Activated naive CD4-positive, alpha-beta T cell treated with anti-CD3 and anti-CD28 coated beads, Interleukin-2, amount 50 U/mL, for 72 hours (primary cell): Measurements from ENCODE around the gene ARID3C. TPM values are rescaled to one million over a fixed set of nuclear protein-coding genes. Genes with fewer than 3 reads are reported as not detected.

ENCODE experiments used
- ATAC-seq, 2 donors: fragments of 150-1000 bp; cut with Tn5 transposase; 2 replicates each; pipeline ENCODE4 v1.10.0; 2021; ENCODE audit warnings: mild to moderate bottlenecking in 2 of 2, moderate library complexity in 2 of 2
- DNase-seq, 2 donors: peaks; one replicate each; pipeline ENCODE4 v3.0.0; 2021 to 2022; ENCODE audit warnings: low spot score in 2 of 2
- H3K27ac Mint-ChIP-seq, 2 donors: one replicate each; pipeline ENCODE4 v1.8.0; 2022; ENCODE audit warnings: mild to moderate bottlenecking in 2 of 2, mixed read lengths in 2 of 2
- H3K36me3 Mint-ChIP-seq, 2 donors: one replicate each; pipeline ENCODE4 v1.8.0; 2022; ENCODE audit warnings: mixed read lengths in 2 of 2
- H3K9me3 Mint-ChIP-seq, 2 donors: one replicate each; pipeline ENCODE4 v1.8.0; 2022; ENCODE audit warnings: mixed read lengths in 2 of 2
- total RNA-seq, 2 donors: library from RNA; stranded (reverse); gene quantifications; one replicate each; pipeline ENCODE4 v1.2.3, GENCODE V29; 2022

Gene ARID3C
- total RNA-seq, 2 donors from 2014 or later = 1.6 TPM; not detected in 1

GRCh38 chr9:34579104-34579807 is 49.6 kb downstream of the ARID3C start:
- ATAC-seq = no peak
- H3K36me3 Mint-ChIP-seq = no peaks in the 10 kb centered on the region

GRCh38 chr9:34578241-34579103 is 50.4 kb downstream of the ARID3C start:
- H3K27ac Mint-ChIP-seq = no peak overlapping the region
- no peaks in the 10 kb centered on the region for H3K36me3 Mint-ChIP-seq
- ATAC-seq = peak; percentile 46 to 49
- no peak for DNase-seq
- no peaks in the 10 kb centered on the region for H3K9me3 Mint-ChIP-seq

More at GRCh38 chr9:34579104-34579807, 49.6 kb downstream of the ARID3C start:
- Mint-ChIP-seq H3K27ac (no peak overlapping the region), H3K9me3 (no peaks in the 10 kb centered on the region)
- DNase-seq = no peak

GRCh38 chr9:34577400-34578240 is 51.2 kb downstream of the ARID3C start:
- Mint-ChIP-seq H3K36me3 (no peaks in the 10 kb centered on the region), H3K27ac (no peak overlapping the region), H3K9me3 (no peaks in the 10 kb centered on the region)
- ATAC-seq (no peak), DNase-seq (no peak)

GRCh38 chr9:34576597-34577399 is 52.1 kb downstream of the ARID3C start:
- Mint-ChIP-seq H3K27ac (no peak overlapping the region), H3K9me3 (no peaks in the 10 kb centered on the region), H3K36me3 (no peaks in the 10 kb centered on the region)
- no peak for DNase-seq
- ATAC-seq = no peak

- DNase-seq (no peak), ATAC-seq (peak in 1 of 2 donors; percentile 23)
- Mint-ChIP-seq H3K36me3 (no peaks in the 10 kb centered on the region), H3K27ac (no peak overlapping the region), H3K9me3 (no peaks in the 10 kb centered on the region)
Measured at GRCh38 chr9:34575862-34576596, 52.8 kb downstream of the ARID3C start.

GRCh38 chr9:34575241-34575640 is 53.6 kb downstream of the ARID3C start:
- no peak for ATAC-seq
- no peak for DNase-seq
- Mint-ChIP-seq H3K27ac (no peak overlapping the region), H3K36me3 (no peaks in the 10 kb centered on the region), H3K9me3 (no peaks in the 10 kb centered on the region)

GRCh38 chr9:34574571-34574970 is 54.3 kb downstream of the ARID3C start:
- Mint-ChIP-seq H3K27ac (no peak overlapping the region), H3K9me3 (no peaks in the 10 kb centered on the region), H3K36me3 (no peaks in the 10 kb centered on the region)
- DNase-seq (no peak), ATAC-seq (no peak)

GRCh38 chr9:34573599-34574325 is 55.1 kb downstream of the ARID3C start:
- ATAC-seq (no peak), DNase-seq (no peak)
- Mint-ChIP-seq H3K9me3 (no peaks in the 10 kb centered on the region), H3K27ac (no peak overlapping the region), H3K36me3 (no peaks in the 10 kb centered on the region)

GRCh38 chr9:34572628-34573027 is 56.2 kb downstream of the ARID3C start:
- no peaks in the 10 kb centered on the region for H3K36me3 Mint-ChIP-seq
- H3K27ac Mint-ChIP-seq = no peak overlapping the region
- no peak for DNase-seq
- H3K9me3 Mint-ChIP-seq = no peaks in the 10 kb centered on the region
- ATAC-seq = peak; percentile 46 to 56

- Mint-ChIP-seq H3K27ac (no peak overlapping the region), H3K36me3 (no peaks in the 10 kb centered on the region), H3K9me3 (no peaks in the 10 kb centered on the region)
- no peak for ATAC-seq
- DNase-seq = no peak
Measured at GRCh38 chr9:34572092-34572491, 56.8 kb downstream of the ARID3C start.

- Mint-ChIP-seq H3K9me3 (no peaks in the 10 kb centered on the region), H3K27ac (no peak overlapping the region), H3K36me3 (no peaks in the 10 kb centered on the region)
- no peak for DNase-seq
- no peak for ATAC-seq
Measured at GRCh38 chr9:34571481-34571810, 57.4 kb downstream of the ARID3C start.

Other genes with a start within 250 kb of the ARID3C start
- 10 to 100 TPM in 1 of 2 donors, 1 to 10 TPM in 1; 9.8 to 15.0 TPM for gene FAM219A, start 170.5 kb downstream of the ARID3C start, total RNA-seq
- under 1 TPM in 1 of 2 donors, not detected in 1; 0.61 TPM for gene DNAI1, start 170.3 kb downstream of the ARID3C start, total RNA-seq
- gene ENHO, start 106.1 kb downstream of the ARID3C start, total RNA-seq = under 1 TPM in 1 of 2 donors, not detected in 1; 0.31 TPM
- under 1 TPM in 1 of 2 donors, not detected in 1; 0.34 TPM for gene CNTFR, start 39.3 kb downstream of the ARID3C start, total RNA-seq
- gene RPP25L, start 17.0 kb downstream of the ARID3C start, total RNA-seq = 10 to 100 TPM; 19.1 to 36.2 TPM
- gene DCTN3, start 8.6 kb downstream of the ARID3C start, total RNA-seq = 100 to 1,000 TPM in 1 of 2 donors, 10 to 100 TPM in 1; 81.0 to 123 TPM
- gene SIGMAR1, start 8.7 kb upstream of the ARID3C start, total RNA-seq = 10 to 100 TPM; 41.9 to 63.6 TPM
- gene GALT, start 17.6 kb upstream of the ARID3C start, total RNA-seq = 100 to 1,000 TPM in 1 of 2 donors, 10 to 100 TPM in 1; 63.5 to 104 TPM
- 10 to 100 TPM; 41.8 to 44.2 TPM for gene IL11RA, start 23.1 kb upstream of the ARID3C start, total RNA-seq
- gene CCL27, start 33.6 kb upstream of the ARID3C start, total RNA-seq = under 1 TPM in 1 of 2 donors, not detected in 1; 0.64 TPM
- not detected for gene CCL19, start 62.2 kb upstream of the ARID3C start, total RNA-seq
- gene CCL21, start 81.1 kb upstream of the ARID3C start, total RNA-seq = not detected